ENCODE data around the gene DOCK11. TPM values are rescaled to one million over a fixed set of nuclear protein-coding genes. Genes with fewer than 3 reads are reported as not detected.
"Not testable (repeated sequence)": the region's sequence is repeated elsewhere in the genome, so short reads cannot be mapped to it uniquely, and the experiment has no call there.

DOCK11 gene
- total RNA-seq, 3 donors from 2014 or later, result 4.5 to 31.6 (median 8.4) TPM

DNA sequence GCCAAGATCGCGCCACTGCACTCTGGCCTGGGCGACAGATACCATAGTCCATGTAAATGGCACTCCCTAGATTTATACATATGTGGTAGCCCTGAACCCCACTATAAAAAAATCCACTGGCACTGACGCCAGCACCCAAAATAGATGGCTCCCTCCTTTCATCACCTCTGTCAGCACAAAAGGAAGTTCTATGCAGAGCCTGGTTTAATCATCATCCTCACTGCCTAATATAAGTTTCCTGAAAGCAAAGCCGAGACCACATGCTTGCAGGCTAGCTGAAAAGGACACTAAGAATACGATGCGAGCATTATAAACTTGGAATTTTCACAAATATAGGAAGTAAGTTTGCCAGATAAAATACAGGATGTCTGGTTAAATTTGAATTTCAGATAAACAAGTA is 27.5 kb upstream of the DOCK11 start:
- no peaks in the 10 kb centered on the region for H3K4me1 ChIP-seq (ENCODE audit: low read depth)
- ATAC-seq (no peak), DNase-seq (no peak)
- no peaks in the 10 kb centered on the region for H3K9me3 ChIP-seq
- intact Hi-C loops (cut with DNase I, micrococcal nuclease), result no loop called here
- H3K4me3 ChIP-seq, result no peak overlapping the region
- no peak for TF ChIP-seq CTCF (IDR thresholded peaks at IDR 0.05)
- H3K36me3 ChIP-seq (ENCODE audit: low read depth), result no peaks in the 10 kb centered on the region

- H3K9me3 ChIP-seq; H3K4me1 ChIP-seq (ENCODE audit: low read depth); H3K36me3 ChIP-seq (ENCODE audit: low read depth); DNase-seq; H3K4me3 ChIP-seq; ATAC-seq: not testable (repeated sequence)
- intact Hi-C loops (cut with DNase I, micrococcal nuclease), result loop anchor here in 1 of 2 donors (10.0 kb wide), 1 partner anchor 124 kb away; no protein-coding TSS in a partner anchor
These were observed 24.8 kb upstream of the DOCK11 start for GRCh38 chrX:118470721-118471347.

GRCh38 chrX:118474586-118474985 is 21.0 kb upstream of the DOCK11 start:
- DNase-seq (no peak), ATAC-seq (no peak)
- intact Hi-C loops (cut with DNase I, micrococcal nuclease), result loop anchor here in 1 of 2 donors (10.0 kb wide), 1 partner anchor 120 kb away; no protein-coding TSS in a partner anchor
- Histone ChIP-seq H3K9me3 (no peaks in the 10 kb centered on the region), H3K4me3 (no peak overlapping the region), H3K36me3 (ENCODE audit: low read depth) (no peaks in the 10 kb centered on the region), H3K4me1 (ENCODE audit: low read depth) (no peaks in the 10 kb centered on the region)
- TF ChIP-seq CTCF (IDR thresholded peaks at IDR 0.05), result no peak

DNA sequence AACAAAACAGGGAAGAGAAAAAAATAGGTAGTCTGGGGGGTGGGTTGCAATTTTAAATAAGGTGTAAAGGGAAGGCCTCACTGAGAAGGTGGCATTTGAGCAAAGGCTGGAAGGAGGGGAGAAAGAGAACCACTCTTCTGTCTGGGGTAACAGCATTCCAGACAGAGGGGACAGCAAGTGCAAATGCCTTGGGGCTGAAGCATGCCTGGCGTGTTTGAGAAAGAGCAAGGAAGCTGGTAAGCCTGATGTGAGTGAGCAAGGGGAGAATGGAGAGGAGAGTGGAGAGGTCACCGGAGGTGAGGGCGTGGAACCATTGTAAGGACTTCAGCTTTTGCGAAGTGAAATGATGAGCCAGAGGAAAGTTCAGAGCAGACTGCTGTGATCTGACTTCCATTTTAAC is 19.7 kb upstream of the DOCK11 start:
- Histone ChIP-seq H3K4me1 (ENCODE audit: low read depth) (no peaks in the 10 kb centered on the region), H3K36me3 (ENCODE audit: low read depth) (no peaks in the 10 kb centered on the region), H3K9me3 (no peaks in the 10 kb centered on the region), H3K4me3 (no peak overlapping the region)
- no peak for TF ChIP-seq CTCF (IDR thresholded peaks at IDR 0.05)
- no peak for ATAC-seq
- no peak for DNase-seq
- intact Hi-C loops (cut with DNase I, micrococcal nuclease), result loop anchor here in 1 of 2 donors (10.0 kb wide), 1 partner anchor 119 kb away; no protein-coding TSS in a partner anchor

DNA sequence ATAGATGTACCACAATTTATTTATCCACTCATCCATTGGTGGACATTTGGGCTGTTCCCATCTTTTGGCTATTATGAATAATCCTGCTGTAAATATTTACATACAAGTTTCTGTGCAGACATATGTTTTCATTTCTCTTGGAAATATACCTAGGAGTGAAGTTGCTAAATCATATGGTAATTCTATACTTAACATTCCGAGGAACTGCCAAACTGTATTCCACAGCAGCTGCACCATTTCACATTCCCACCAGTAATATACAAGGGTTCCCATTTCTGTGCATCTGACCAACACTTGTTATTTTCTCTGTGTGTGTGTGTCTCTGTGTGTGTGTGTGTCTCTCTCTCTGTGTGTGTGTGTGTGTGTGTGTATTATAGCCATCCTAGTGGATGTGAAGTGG is 15.4 kb upstream of the DOCK11 start:
- Histone ChIP-seq H3K9me3 (no peaks in the 10 kb centered on the region), H3K4me3 (no peak overlapping the region), H3K4me1 (ENCODE audit: low read depth) (no peaks in the 10 kb centered on the region), H3K36me3 (ENCODE audit: low read depth) (no peaks in the 10 kb centered on the region)
- no peak for TF ChIP-seq CTCF (IDR thresholded peaks at IDR 0.05)
- intact Hi-C loops (cut with DNase I, micrococcal nuclease), result no loop called here
- ATAC-seq (no peak), DNase-seq (no peak)

DNA sequence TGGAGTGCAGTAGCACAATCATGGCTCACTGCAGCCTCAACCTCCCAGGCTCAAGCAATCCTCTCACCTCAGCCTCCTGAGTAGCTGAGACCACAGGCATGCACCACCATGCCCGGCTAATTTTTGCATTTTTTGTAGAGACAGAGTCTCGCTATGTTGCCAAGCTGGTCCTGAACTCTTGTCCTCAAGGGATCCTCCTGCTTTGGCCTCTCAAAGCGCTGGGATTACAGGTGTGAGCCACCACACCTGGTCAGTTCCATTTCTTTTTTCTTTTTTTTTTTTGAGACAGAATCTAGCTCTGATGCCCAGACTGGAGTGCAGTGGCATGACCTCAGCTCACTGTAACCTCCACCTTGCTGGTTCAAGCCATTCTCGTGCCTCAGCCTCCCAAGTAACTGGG is 13.2 kb upstream of the DOCK11 start:
- intact Hi-C loops (cut with DNase I, micrococcal nuclease); H3K9me3 ChIP-seq; DNase-seq; H3K4me1 ChIP-seq (ENCODE audit: low read depth); ATAC-seq; H3K4me3 ChIP-seq; H3K36me3 ChIP-seq (ENCODE audit: low read depth): not testable (repeated sequence)
